HepG2 (cell line): ENCODE measurements around the gene C21orf58. TPM values are rescaled to one million over a fixed set of nuclear protein-coding genes. Genes with fewer than 3 reads are reported as not detected.

Experiments used
- ATAC-seq: fragments of 200-7000 bp; cut with Tn5 transposase; 3 replicates; pipeline ENCODE4 v1.9.1; 2020; ENCODE audit warnings: mild to moderate bottlenecking, moderate library complexity
- BruUV-seq: library from RNA; stranded (reverse); fragments of 400-500 nt; replicated peaks from 2 replicates; lab custom pipeline; 2021; lab: Mats Ljungman, UMichigan
- CTCF ChIA-PET: fragments of 300-600 bp; formaldehyde crosslinking; extraction: SDS; loops from one replicate; lab custom pipeline; 2021; ENCODE audit warnings: low total read pairs, inconsistent platforms, low intra/inter-chr PET ratio; lab: Yijun Ruan, JAX
- POLR2A ChIA-PET: fragments of 350-600 bp; sonication (Branson Sonifier 250); formaldehyde crosslinking; loops from one replicate; lab custom pipeline; 2020; ENCODE audit warnings: antibody characterized with exemption, inconsistent platforms; lab: Yijun Ruan, JAX
- DNase-seq: peaks from one replicate; pipeline ENCODE4 v3.0.0-alpha.2; 2015; ENCODE audit warnings: low spot score
- FAIRE-seq: peaks from 3 replicates; lab custom pipeline; 2011; peaks lifted over from hg19 to GRCh38; lab: Jason Lieb, UNC
- H2AFZ ChIP-seq: one replicate; pipeline ENCODE4 v1.6.1; 2011; ENCODE audit warnings: low read length, inconsistent platforms
- H3K27ac ChIP-seq: fragments of 300-600 bp; 3 replicates; pipeline ENCODE4 v1.8.0; 2011; ENCODE audit warnings: mixed run types, mild to moderate bottlenecking, mixed read lengths, low read length, inconsistent platforms; ENCODE audit not compliant: insufficient read depth; ENCODE audit errors: extremely low read length
- H3K27me3 ChIP-seq, 2 experiments: fragments of 200-600 bp in 1 of 2; 2 replicates in 1 of 2; 3 replicates in 1 of 2; pipeline versions ENCODE4 v1.6.0 to v1.8.0; 2011; ENCODE audit warnings: low read length in 2 of 2, mild to moderate bottlenecking in 2 of 2, moderate library complexity in 2 of 2, inconsistent platforms in 1 of 2; ENCODE audit not compliant: insufficient read depth in 2 of 2, control insufficient read depth in 1 of 2
- H3K36me3 ChIP-seq, 2 experiments: fragments of 200-600 bp in 1 of 2; replicated peaks in 1 of 2; 2 replicates in 1 of 2; 3 replicates in 1 of 2; pipeline versions ENCODE4 v1.5.1 to v1.8.0; 2011; ENCODE audit warnings: low read length in 2 of 2, inconsistent platforms in 1 of 2; ENCODE audit not compliant: insufficient read depth in 2 of 2, control insufficient read depth in 1 of 2
- H3K4me1 ChIP-seq: 2 replicates; pipeline ENCODE4 v1.5.1; 2012; ENCODE audit warnings: low read length, inconsistent platforms; ENCODE audit not compliant: insufficient read depth
- H3K4me2 ChIP-seq: 2 replicates; pipeline ENCODE4 v1.6.0; 2011; ENCODE audit warnings: low read depth, low read length, inconsistent platforms
- H3K4me3 ChIP-seq, 3 experiments: fragments of 200-600 bp in 1 of 3; sonication (generic), shearing (Covaris generic) in 1 of 3; replicated peaks in 1 of 3; 2 replicates each; pipeline ENCODE4 v1.5.1; 2011 to 2016; ENCODE audit warnings: low read length in 3 of 3, inconsistent platforms in 2 of 3, low read depth in 2 of 3, mild to moderate bottlenecking in 2 of 3, control low read depth in 1 of 3, mixed read lengths in 1 of 3; ENCODE audit not compliant: insufficient read depth in 1 of 3
- H3K79me2 ChIP-seq: one replicate; pipeline ENCODE4 v1.6.1; 2011; ENCODE audit warnings: low read length, inconsistent platforms; ENCODE audit not compliant: insufficient read depth
- H3K9ac ChIP-seq: 2 replicates; pipeline ENCODE4 v1.6.0; 2011; ENCODE audit warnings: mild to moderate bottlenecking, low read depth, low read length, inconsistent platforms; ENCODE audit not compliant: insufficient read depth
- H3K9me3 ChIP-seq: 2 replicates; pipeline ENCODE4 v1.5.1; 2012; ENCODE audit warnings: mild to moderate bottlenecking, low read length
- H4K20me1 ChIP-seq: 2 replicates; pipeline ENCODE4 v1.6.0; 2011; ENCODE audit warnings: inconsistent platforms, mild to moderate bottlenecking, low read length, moderate library complexity; ENCODE audit not compliant: insufficient read depth
- GABPA ChIP-seq, 2 experiments: IDR thresholded peaks; 2 replicates each; pipeline ENCODE4 v1.6.1; 2011 to 2016; ENCODE audit warnings: low read depth in 2 of 2, low read length in 1 of 2, missing biosample characterization in 1 of 2, missing genetic modification characterization in 1 of 2
- HOXA7 ChIP-seq: sonication (generic); formaldehyde crosslinking; IDR thresholded peaks from 2 replicates; pipeline ENCODE4 v1.8.1; 2022; ENCODE audit warnings: mild to moderate bottlenecking, missing genetic modification reagents, moderate library complexity
- KDM5B ChIP-seq: sonication (generic); formaldehyde crosslinking; IDR thresholded peaks from 2 replicates; pipeline ENCODE4 v1.4.0; 2020; ENCODE audit warnings: missing genetic modification reagents, mild to moderate bottlenecking, borderline replicate concordance
- MAFG ChIP-seq: sonication (generic); formaldehyde crosslinking; IDR thresholded peaks from 2 replicates; pipeline ENCODE4 v1.5.1; 2020; ENCODE audit warnings: mild to moderate bottlenecking, missing genetic modification reagents
- RELA ChIP-seq: sonication (generic); formaldehyde crosslinking; IDR thresholded peaks from 2 replicates; pipeline ENCODE4 v1.4.0; 2020; ENCODE audit warnings: missing genetic modification reagents
- SOX5 ChIP-seq: IDR thresholded peaks from 2 replicates; pipeline ENCODE4 v1.6.1; 2016; ENCODE audit warnings: borderline replicate concordance
- SRF ChIP-seq: IDR thresholded peaks from 2 replicates; pipeline ENCODE4 v1.6.1; 2011; ENCODE audit warnings: mild to moderate bottlenecking, low read depth, low read length, moderate library complexity
- YEATS2 ChIP-seq: sonication (generic); formaldehyde crosslinking; IDR thresholded peaks from 2 replicates; pipeline ENCODE4 v1.4.0; 2020; ENCODE audit warnings: missing genetic modification reagents, borderline replicate concordance
- ZNF589 ChIP-seq: sonication (generic); formaldehyde crosslinking; conservative IDR thresholded peaks from 2 replicates; pipeline ENCODE4 v1.8.0; 2022; ENCODE audit warnings: mild to moderate bottlenecking, moderate library complexity, missing genetic modification reagents
- ZSCAN30 ChIP-seq: sonication (generic); formaldehyde crosslinking; IDR thresholded peaks from 2 replicates; pipeline ENCODE4 v1.5.0; 2020; ENCODE audit warnings: mild to moderate bottlenecking, missing genetic modification reagents
- WGBS: methylation state at CpG from one replicate; pipeline ENCODE4 v1.1.6; 2017; ENCODE audit warnings: low lambda C conversion rate; 5-methylcytosine and 5-hydroxymethylcytosine counted together
- in situ Hi-C: cut with HindIII; loops from 2 replicates; pipeline ENCODE4 v1.10.0; 2017; ENCODE audit warnings: low pct_unique_long_range_greater_than_20kb; ENCODE audit not compliant: extremely low pct_ligation_motif_present
- intact Hi-C: fragments of 100-400 bp; cut with micrococcal nuclease; formaldehyde crosslinking; loops from one replicate; pipeline ENCODE4 v1.10.0; 2022; ENCODE audit not compliant: unreplicated experiment
- polyA plus RNA-seq, 8 experiments: library from polyadenylated mRNA; depleted of rRNA in 3 of 8; stranded (reverse) in 7 of 8; unstranded in 1 of 8; fragments of >200 nt; fragmentation: Illumina TruSeq in 4 of 8; extraction: Trizol in 4 of 8; gene quantifications; 2 replicates each; pipeline versions ENCODE4 v1.2.1 to v1.2.3, GENCODE V29; 2011 to 2016; ENCODE audit warnings: low read depth in 4 of 8, missing spikeins in 1 of 8, mixed read lengths in 1 of 8; ENCODE audit not compliant: insufficient read depth in 1 of 8
- total RNA-seq, 5 experiments: library from RNA; depleted of rRNA; stranded (reverse); fragments of >200 nt; fragmentation: Illumina TruSeq; extraction: Trizol; gene quantifications; 2 replicates each; pipeline ENCODE4 v1.2.3, GENCODE V29; 2016; ENCODE audit warnings: low read depth in 1 of 5
- TF ChIP-seq, protein P1 (sequence below): fragments of 450-650 bp; IDR thresholded peaks from 2 replicates; pipeline ENCODE4 v1.6.1; 2016
- TF ChIP-seq, protein P2 (sequence below): sonication (generic); formaldehyde crosslinking; IDR thresholded peaks from 2 replicates; pipeline ENCODE4 v1.4.0; 2020; ENCODE audit warnings: missing genetic modification reagents
- TF ChIP-seq, protein P3 (sequence below): sonication (generic); formaldehyde crosslinking; IDR thresholded peaks from 2 replicates; pipeline ENCODE4 v1.4.0; 2020; ENCODE audit warnings: mild to moderate bottlenecking, missing genetic modification reagents

Gene C21orf58
- total and polyA plus RNA-seq, 2 of the 13 experiments (the other 11 are each of a cell fraction or from before 2014, with no cell fraction given) = 3.5 to 6.8 TPM

DNA sequence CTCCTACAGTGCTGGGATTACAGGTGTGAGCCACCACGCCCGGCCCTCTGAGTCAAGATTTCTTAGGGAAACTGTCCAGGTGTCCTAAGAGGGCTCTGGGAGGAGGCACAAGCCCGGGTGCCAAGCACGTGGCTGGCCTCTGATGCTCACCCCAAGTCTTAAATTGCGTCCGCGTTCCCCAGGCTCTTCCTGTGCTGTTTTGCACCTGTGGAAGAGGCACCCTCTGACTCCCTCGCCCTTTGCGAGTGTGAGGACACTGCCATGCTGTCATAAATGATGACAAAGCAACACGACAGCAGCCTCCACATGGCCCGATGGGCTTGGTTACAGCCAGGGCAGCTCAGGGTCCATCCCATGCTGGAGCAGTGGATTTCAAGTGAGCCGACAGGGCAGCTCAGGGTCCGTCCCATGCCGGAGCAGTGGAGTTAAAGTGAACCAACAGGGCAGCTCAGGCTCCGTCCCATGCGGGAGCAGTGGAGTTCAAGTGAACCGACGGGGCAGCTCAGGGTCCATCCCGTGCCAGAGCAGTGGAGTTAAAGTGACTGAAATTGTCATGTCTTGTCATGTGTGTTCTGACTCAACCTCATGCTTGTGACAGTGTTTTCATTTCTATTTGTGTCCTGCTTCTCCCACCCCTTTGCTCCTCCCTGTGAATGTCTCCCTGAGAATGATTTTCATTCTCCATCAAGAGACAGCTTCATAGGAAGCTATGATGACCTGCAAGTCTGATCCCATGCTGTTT lies 34.2 kb upstream of the C21orf58 start:
- Histone ChIP-seq H3K27ac (no peak overlapping the region), H3K9me3 (no peaks in the 10 kb centered on the region), H4K20me1 (no peaks in the 10 kb centered on the region), H3K27me3 (no peaks in the 10 kb centered on the region), H2AFZ (no peak overlapping the region), H3K36me3 (peaks cover 30 to 47% of the 10 kb centered on the region in 2 experiments), H3K9ac (no peak overlapping the region), H3K79me2 (no peaks in the 10 kb centered on the region), H3K4me3 (no peak overlapping the region), H3K4me2 (no peak overlapping the region), H3K4me1 (no peaks in the 10 kb centered on the region)
- no peak for ATAC-seq
- ChIA-PET POLR2A (no interaction called here), CTCF (no interaction called here)
- BruUV-seq = no TSS peak
- FAIRE-seq = no peak
- intact Hi-C loops (no loop called here), in situ Hi-C loops (no loop called here)
- WGBS = 99% methylated on average over 16 of the region's 19 CpGs
- TF ChIP-seq HOXA7 (no peak), RELA (CRISPR knock-in tag) (no peak), MAFG (CRISPR knock-in tag) (no peak), KDM5B (CRISPR knock-in tag) (no peak), YEATS2 (CRISPR knock-in tag) (no peak), ZNF589 (CRISPR knock-in tag) (no peak), GABPA (IDR thresholded peaks at IDR 0.05; ENCODE audit: low read depth, low read length) (no peak), GABPA (CRISPR knock-in tag; IDR thresholded peaks at IDR 0.05; ENCODE audit: low read depth) (no peak), SRF (no peak), ZSCAN30 (no peak), SOX5 (CRISPR knock-in tag) (no peak)
- TF ChIP-seq, protein P1, sequence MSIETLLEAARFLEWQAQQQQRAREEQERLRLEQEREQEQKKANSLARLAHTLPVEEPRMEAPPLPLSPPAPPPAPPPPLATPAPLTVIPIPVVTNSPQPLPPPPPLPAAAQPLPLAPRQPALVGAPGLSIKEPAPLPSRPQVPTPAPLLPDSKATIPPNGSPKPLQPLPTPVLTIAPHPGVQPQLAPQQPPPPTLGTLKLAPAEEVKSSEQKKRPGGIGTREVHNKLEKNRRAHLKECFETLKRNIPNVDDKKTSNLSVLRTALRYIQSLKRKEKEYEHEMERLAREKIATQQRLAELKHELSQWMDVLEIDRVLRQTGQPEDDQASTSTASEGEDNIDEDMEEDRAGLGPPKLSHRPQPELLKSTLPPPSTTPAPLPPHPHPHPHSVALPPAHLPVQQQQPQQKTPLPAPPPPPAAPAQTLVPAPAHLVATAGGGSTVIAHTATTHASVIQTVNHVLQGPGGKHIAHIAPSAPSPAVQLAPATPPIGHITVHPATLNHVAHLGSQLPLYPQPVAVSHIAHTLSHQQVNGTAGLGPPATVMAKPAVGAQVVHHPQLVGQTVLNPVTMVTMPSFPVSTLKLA = no peak
- TF ChIP-seq, protein P2, sequence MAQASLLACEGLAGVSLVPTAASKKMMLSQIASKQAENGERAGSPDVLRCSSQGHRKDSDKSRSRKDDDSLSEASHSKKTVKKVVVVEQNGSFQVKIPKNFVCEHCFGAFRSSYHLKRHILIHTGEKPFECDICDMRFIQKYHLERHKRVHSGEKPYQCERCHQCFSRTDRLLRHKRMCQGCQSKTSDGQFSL (CRISPR knock-in tag) = no peak
- TF ChIP-seq, protein P3, sequence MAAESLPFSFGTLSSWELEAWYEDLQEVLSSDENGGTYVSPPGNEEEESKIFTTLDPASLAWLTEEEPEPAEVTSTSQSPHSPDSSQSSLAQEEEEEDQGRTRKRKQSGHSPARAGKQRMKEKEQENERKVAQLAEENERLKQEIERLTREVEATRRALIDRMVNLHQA (CRISPR knock-in tag) = no peak
- no peak for DNase-seq
